ENCODE measurements around the gene ZEB1.

Gene ZEB1

DNA sequence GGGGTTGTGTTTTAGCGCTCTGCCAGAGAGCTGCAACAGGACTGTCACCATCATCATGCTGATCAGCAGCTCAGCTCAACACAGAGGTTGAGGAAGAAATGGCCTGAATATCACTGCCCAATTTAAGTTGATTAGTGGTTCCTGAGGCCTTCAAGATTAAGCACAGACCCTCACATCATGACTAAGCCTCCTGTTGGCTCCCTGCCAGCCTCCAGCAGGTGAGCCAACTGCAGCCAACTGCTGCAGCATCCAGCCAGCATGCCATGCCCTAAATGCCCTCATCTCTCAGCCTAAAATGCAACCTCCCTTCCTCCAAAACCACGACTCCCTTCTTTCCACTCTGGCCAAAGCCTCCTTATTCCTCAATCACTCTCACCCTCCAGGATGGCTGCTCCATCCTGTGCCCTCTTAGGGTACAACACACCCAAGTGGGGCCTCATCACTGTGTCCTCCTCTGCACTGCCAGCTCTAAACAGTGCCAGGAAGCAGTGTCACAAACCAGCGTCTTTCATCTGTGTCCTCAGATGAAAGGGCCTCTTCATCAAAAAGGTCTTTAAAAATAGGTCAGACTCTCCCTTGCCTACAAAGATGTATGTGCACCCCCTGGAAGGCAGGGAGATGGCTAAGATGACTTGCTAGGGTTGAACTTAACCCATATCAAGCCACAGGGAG lies 259.3 kb downstream of the ZEB1 start:
- TF ChIP-seq, protein P1, sequence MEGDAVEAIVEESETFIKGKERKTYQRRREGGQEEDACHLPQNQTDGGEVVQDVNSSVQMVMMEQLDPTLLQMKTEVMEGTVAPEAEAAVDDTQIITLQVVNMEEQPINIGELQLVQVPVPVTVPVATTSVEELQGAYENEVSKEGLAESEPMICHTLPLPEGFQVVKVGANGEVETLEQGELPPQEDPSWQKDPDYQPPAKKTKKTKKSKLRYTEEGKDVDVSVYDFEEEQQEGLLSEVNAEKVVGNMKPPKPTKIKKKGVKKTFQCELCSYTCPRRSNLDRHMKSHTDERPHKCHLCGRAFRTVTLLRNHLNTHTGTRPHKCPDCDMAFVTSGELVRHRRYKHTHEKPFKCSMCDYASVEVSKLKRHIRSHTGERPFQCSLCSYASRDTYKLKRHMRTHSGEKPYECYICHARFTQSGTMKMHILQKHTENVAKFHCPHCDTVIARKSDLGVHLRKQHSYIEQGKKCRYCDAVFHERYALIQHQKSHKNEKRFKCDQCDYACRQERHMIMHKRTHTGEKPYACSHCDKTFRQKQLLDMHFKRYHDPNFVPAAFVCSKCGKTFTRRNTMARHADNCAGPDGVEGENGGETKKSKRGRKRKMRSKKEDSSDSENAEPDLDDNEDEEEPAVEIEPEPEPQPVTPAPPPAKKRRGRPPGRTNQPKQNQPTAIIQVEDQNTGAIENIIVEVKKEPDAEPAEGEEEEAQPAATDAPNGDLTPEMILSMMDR (IDR thresholded peaks at IDR 0.05; ENCODE audit: borderline replicate concordance, control extremely low read depth, extremely low read depth, insufficient read depth, missing control alignments): no peak

DNA sequence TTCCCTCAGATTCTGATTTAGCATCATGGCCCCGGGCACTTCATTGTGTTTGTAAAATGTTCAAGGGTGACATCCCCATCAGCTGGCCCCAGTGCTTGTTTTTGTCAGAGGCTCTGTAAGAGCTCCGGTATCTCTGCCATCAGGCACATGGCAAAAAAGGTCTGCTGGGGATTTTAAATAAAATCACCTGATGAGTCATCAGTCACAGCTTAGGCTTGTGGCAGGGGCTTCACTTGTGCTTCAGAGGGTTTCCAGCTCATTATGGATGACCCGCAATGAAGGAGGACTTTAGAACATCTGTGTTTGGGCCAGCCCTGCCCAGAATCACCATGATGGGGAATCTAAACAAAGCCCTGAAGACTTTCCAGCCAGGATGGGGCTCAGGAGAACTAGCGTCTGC lies 259.9 kb downstream of the ZEB1 start:
- TF ChIP-seq, protein P1 (IDR thresholded peaks at IDR 0.05; ENCODE audit: borderline replicate concordance, control extremely low read depth, extremely low read depth, insufficient read depth, missing control alignments): no peak
- in situ Hi-C loops (cut with MboI; ENCODE audit: low sequenced_read_pairs, unreplicated experiment): no loop called here
- DNase-seq (ENCODE audit: low spot score): no peak

More for the DNA sequence above, 259.3 kb downstream of the ZEB1 start:
- in situ Hi-C loops (cut with MboI; ENCODE audit: low sequenced_read_pairs, unreplicated experiment): no loop called here
- DNase-seq (ENCODE audit: low spot score): no peak
